Fibroblast of peridontal ligament (primary cell): ENCODE measurements around the gene FNDC5.

Experiments
- DNase-seq: peaks from one replicate; pipeline ENCODE4 v3.0.0-alpha.2; 2010; ENCODE audit errors: extremely low read depth

Gene FNDC5

DNA sequence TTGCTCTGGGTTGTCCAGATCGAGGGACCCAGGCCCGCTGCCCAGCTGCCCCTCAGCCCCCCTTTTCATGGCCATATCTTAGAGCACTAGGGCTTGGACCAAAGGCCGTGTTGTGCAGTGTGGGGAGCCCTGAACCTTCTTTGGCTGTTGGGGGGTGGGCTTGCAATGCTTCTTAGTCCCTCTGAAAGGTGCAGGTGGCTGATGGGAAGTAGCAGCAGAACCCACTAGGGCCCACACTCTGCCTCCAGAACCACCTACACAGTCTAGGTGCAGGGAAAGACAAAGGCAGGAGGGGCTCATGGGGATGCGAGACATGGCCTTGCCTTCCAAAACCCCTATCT is 13.3 kb upstream of the FNDC5 start:
- DNase-seq: no peak

GRCh38 chr1:32883338-32884031 is 12.8 kb upstream of the FNDC5 start:
- no peak for DNase-seq

DNA sequence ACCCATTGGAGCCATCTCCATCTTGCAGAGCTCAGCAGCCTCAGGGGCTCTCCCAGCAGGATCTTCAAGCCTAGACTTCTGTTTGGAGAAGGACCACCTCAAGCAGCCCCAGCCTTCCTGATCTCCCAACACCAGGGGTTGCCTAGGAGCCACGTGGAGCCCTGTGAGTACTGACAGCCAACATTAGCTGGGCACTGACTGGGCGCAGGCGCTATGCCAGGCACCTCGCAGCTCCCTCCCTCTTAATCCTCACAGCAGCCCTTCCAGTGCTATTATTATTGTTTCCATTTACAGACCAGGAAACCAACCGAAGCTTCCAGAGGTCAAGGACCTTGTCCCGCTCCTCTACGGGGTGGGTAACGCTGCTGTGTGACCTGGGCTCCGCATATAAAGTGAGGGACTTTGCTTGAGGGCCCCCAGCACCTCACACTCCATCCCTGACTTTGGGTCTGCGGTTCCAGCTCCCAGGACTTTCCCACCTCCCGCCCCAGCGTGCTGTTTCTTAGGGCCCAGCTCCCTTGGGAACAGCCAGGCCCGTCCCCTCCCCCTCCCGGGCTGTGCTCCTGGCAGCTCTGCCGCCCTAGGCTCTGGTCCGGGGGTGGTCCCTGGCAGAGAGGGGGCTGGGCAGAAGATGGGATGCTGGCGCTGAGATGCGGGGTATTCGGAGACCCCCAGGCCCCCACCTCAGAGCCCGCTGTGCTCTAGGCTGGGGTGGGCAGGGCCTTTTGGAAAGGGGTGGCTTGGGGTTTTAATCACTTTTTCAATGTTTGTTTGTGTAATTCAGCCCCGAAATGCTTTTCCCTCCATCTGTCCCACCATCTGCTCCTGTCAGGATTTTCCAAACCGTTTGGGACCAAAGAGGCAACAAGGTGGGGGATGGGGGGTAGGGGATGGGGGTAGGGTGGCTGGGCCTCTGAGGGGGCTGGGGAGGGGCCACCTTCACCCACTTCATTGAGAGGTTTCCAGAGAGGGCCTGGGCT is 11.4 kb upstream of the FNDC5 start:
- DNase-seq: no peak

DNA sequence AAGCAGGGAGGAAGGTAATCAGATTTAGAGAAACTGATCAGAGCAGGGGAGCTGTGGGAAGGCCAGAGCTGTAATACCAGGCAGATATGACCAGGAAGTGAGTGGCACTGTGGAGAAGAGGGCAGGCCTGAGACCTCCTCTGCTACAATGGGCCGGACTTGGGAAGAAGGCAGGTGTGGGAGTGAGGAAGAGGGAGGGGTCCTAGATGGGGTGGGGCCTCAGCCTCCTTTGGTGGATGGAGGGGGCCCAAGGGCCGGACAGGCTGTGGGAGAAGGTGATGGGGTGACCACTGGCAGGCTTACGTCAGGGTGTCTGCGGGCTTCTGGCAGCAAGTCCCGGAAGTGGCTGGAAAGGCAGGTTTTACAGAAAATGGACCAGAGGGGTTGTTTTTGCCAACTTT is 10.6 kb upstream of the FNDC5 start:
- no peak for DNase-seq

GRCh38 chr1:32878637-32879041 is 7.9 kb upstream of the FNDC5 start:
- no peak for DNase-seq

DNA sequence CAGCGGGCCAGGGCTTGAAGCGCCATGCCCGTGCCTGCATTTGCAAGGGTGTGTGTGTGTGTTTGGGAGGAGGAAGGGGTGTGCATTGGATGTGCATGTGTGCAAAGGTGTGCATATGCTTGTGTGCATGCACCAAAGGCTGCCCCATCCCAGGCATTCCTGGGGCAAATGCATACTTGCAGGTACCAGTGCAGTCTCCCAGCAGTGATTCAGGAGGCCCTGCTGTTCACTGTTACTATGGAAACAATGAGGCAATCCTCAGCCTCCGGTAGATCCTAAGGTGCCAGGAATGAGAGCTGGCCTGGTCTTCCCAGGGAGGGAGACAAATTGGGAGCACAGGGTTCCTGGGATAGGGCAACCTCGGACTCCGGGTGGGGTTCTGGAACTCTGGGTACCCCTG is 7.5 kb upstream of the FNDC5 start:
- no peak for DNase-seq

GRCh38 chr1:32877211-32878110 is 6.7 kb upstream of the FNDC5 start:
- no peak for DNase-seq

DNA sequence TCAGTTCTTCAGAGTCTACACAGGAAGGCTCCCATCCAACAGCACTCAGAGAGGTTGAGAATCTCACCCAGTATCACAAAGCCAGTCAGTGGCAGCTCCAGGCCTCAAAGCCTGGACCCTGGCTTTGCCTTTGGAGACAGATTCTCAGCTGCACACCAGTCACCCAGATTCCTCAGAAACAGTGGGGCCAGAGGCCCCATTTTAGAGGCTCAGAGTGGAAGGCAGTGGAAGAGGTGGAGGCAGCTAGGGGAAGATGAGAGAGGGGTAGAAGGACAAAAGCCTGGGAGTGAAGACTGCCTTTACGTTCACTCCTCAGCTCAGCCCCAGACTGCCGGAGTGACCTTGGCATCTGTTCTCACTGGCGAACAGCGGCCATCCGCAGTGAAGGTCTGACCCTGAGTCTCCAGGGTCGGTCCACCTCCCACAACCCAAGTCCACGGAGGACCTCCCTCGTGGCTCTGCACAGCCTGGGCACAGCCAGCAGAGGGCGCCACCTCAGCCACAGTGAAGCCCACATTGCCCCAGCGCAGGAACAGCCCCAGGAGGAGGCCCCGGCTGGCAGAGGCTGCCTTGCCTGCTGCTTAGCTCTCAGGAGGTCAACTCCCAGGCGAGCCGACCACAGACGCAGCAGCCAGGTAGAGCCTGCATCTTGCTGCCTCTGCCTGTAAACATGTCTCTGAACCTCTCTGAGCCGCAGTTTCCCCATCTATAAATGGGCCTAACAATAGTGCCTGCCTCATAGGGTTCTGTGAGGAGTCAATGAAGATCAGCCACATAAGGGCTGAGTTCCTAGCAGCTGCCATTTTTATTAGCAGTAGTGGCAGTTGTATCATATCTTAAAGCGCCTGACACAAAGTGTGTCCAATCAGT is 5.9 kb upstream of the FNDC5 start:
- no peak for DNase-seq

- no peak for DNase-seq
Observed at GRCh38 chr1:32874860-32875752, 4.4 kb upstream of the FNDC5 start.

GRCh38 chr1:32873484-32873883 is 2.8 kb upstream of the FNDC5 start:
- DNase-seq: no peak

DNA sequence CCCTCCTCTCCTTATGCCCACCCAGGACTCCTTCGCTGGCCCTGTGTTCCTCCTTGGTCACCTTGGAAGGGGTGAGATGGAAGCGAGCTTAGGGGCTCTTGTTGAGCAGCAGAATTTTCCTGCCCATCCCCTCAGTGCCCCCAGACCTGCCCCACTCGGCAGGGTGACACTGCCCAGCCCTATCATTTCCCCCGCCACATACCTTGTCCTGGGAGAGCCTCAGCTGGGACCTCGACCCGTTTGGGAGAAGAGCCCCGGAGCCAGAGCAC is 1.4 kb upstream of the FNDC5 start:
- no peak for DNase-seq

GRCh38 chr1:32871364-32872191 is 866 bp upstream of the FNDC5 start:
- DNase-seq: no peak

DNA sequence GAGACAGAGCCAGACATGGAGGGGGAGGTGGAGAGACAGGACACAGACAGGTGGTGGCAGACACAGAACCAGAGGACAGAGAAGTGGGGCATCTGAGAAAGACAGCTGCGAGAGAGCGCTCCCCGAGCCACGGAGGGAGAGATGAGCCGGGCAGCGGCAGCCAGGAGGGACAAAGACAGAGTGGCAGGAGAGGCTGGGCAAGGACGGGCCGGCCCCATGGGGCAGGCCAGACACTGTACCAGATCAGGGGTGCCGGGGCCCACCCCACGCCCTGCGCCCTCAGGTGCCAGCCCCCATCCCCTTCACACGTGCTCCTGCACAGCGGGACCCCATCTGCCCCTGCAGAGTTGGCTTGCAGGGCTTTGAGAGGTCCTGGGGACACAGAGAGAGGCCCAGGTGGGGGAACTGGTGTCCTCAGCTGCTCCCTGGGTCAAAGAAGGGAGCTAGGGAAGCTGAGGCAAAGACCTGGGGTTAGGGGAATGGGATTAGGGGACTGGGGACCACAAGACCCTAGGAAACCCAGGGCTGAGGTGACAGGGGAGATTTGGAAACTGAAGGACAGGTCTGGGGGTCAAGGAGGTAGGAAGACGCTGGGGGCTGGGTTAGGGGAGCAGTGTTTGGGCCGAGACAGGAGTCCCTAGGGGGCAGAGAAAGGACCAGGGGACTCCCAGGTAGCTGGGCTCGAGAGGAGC is 643 bp downstream of the FNDC5 start:
- DNase-seq: no peak

DNA sequence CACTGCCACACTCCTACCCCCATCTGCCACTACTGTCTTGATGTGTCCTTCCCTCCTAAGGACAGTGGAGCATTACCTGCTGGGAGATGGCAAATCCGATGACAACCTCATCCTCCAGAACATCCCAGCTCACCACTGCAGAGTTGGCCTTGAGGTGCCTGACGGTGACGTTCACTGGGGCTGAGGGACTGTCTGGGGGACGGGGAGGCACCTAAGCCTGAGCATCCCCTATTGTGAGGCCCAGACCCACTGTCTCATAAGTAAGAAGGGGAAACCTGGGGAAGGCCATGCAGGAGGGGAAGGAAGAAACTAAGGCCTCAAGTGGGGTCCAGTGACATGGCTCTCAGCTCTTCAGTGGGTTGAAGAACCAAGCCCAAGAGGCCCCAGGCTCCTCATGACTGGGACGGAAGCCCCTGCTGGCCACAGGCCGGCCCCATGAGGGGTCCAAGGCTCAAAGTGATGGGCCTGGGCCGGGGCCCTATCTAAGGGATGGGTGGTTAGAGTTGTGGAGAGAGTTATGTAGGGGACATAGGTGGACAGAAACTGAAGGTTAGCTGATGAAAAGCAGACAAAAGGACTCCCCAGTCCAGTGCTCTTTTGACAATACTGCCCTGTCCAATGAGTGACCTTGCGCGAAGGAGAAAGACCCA is 1.8 kb downstream of the FNDC5 start:
- DNase-seq: no peak

- DNase-seq: no peak
Observed at GRCh38 chr1:32868085-32868484, 2.6 kb downstream of the FNDC5 start.

DNA sequence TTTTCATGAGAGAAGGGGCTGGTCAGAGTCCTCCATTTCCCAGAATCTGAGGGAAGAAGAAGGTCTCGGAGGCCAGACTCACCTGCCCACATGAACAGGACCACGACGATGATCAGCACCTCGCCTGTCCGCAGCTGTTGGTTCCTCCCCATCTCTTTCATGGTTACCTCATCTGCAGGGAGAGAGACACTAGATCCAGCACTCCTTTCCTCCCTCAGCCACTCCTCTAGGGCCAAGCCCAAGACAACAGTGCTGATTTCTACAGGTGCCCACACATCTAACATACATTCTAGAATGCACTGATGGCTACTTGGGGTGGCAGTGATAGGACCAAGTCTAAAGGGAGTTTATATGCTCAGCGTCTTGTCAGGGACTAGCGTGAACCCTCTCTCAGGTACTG is 3.0 kb downstream of the FNDC5 start:
- DNase-seq: no peak

GRCh38 chr1:32867151-32867550 is 3.6 kb downstream of the FNDC5 start:
- no peak for DNase-seq

GRCh38 chr1:32865639-32866405 is 4.9 kb downstream of the FNDC5 start:
- no peak for DNase-seq
